CD14-positive monocyte (primary cell): ENCODE data around the gene DLL4. TPM values are rescaled to one million over a fixed set of nuclear protein-coding genes. Genes with fewer than 3 reads are reported as not detected.

Source experiments
- DNase-seq, 3 donors: peaks; one replicate each; pipeline ENCODE4 v3.0.0-alpha.2; 2011 to 2022
- H2AFZ ChIP-seq: 2 replicates; pipeline ENCODE4 v1.6.0; 2012; ENCODE audit warnings: mild to moderate bottlenecking, low read depth, low read length, inconsistent platforms; ENCODE audit not compliant: insufficient read depth, poor library complexity, severe bottlenecking
- H3K27ac ChIP-seq, 2 donors: 1 replicate in 1 of 2; 2 replicates in 1 of 2; pipeline ENCODE4 v1.5.1; 2012 to 2013; ENCODE audit warnings: low read length in 2 of 2, control low read depth in 1 of 2, inconsistent platforms in 1 of 2, low read depth in 1 of 2, mild to moderate bottlenecking in 1 of 2
- H3K27me3 ChIP-seq, 2 donors: one replicate each; pipeline versions ENCODE4 v1.6.0 to v1.6.1; 2011 to 2013; ENCODE audit warnings: low read length in 2 of 2; ENCODE audit not compliant: control insufficient read depth in 2 of 2, insufficient read depth in 2 of 2
- H3K36me3 ChIP-seq, 2 donors: replicated peaks in 1 of 2; 1 replicate in 1 of 2; 2 replicates in 1 of 2; pipeline versions ENCODE4 v1.5.1 to v1.6.1; 2012 to 2013; ENCODE audit warnings: low read length in 2 of 2, control low read depth in 1 of 2, inconsistent platforms in 1 of 2, mild to moderate bottlenecking in 1 of 2; ENCODE audit not compliant: insufficient read depth in 2 of 2, control insufficient read depth in 1 of 2
- H3K4me1 ChIP-seq, 2 donors: 1 replicate in 1 of 2; 2 replicates in 1 of 2; pipeline versions ENCODE4 v1.5.1 to v1.6.1; 2012 to 2013; ENCODE audit warnings: low read length in 2 of 2, control low read depth in 1 of 2, inconsistent platforms in 1 of 2, mild to moderate bottlenecking in 1 of 2, moderate library complexity in 1 of 2; ENCODE audit not compliant: insufficient read depth in 2 of 2, control insufficient read depth in 1 of 2
- H3K4me2 ChIP-seq: replicated peaks from 2 replicates; pipeline ENCODE3; 2012; ENCODE audit warnings: low read length, moderate library complexity, mild to moderate bottlenecking; ENCODE audit not compliant: poor library complexity, severe bottlenecking; ENCODE audit errors: extremely low read depth
- H3K4me3 ChIP-seq, 3 experiments: fragments of 200-600 bp in 1 of 3; sonication (generic) in 1 of 3; replicated peaks in 1 of 3; 1 replicate in 2 of 3; 2 replicates in 1 of 3; pipeline ENCODE4 v1.5.1; 2011 to 2013; ENCODE audit warnings: low read length in 3 of 3, mild to moderate bottlenecking in 3 of 3, control low read depth in 2 of 3, low read depth in 2 of 3, inconsistent platforms in 1 of 3, moderate library complexity in 1 of 3
- H3K79me2 ChIP-seq: 2 replicates; pipeline ENCODE4 v1.6.0; 2012; ENCODE audit warnings: mild to moderate bottlenecking, control low read depth, inconsistent platforms, low read length, moderate library complexity; ENCODE audit not compliant: insufficient read depth
- H3K9ac ChIP-seq: 2 replicates; pipeline ENCODE4 v1.6.0; 2017; ENCODE audit warnings: low read length, mild to moderate bottlenecking; ENCODE audit not compliant: insufficient read depth, poor library complexity, severe bottlenecking
- H3K9me3 ChIP-seq, 2 donors: replicated peaks in 1 of 2; 1 replicate in 1 of 2; 2 replicates in 1 of 2; pipeline versions ENCODE4 v1.5.1 to v1.6.1; 2012 to 2013; ENCODE audit warnings: low read length in 2 of 2, control low read depth in 1 of 2; ENCODE audit not compliant: control insufficient read depth in 1 of 2, insufficient read depth in 1 of 2
- H4K20me1 ChIP-seq: 2 replicates; pipeline ENCODE4 v1.6.0; 2012; ENCODE audit warnings: mild to moderate bottlenecking, low read length, control low read depth, moderate library complexity; ENCODE audit not compliant: insufficient read depth
- H3K27ac Mint-ChIP-seq, 7 donors: one replicate each; pipeline ENCODE4 v1.8.0; 2020; ENCODE audit warnings: mild to moderate bottlenecking in 7 of 7, mixed read lengths in 7 of 7, moderate library complexity in 6 of 7, inconsistent platforms in 2 of 7
- H3K27me3 Mint-ChIP-seq, 3 donors: one replicate each; pipeline ENCODE4 v1.8.0; 2021 to 2022; ENCODE audit warnings: low read depth in 3 of 3, mild to moderate bottlenecking in 3 of 3, mixed read lengths in 3 of 3, moderate library complexity in 3 of 3, inconsistent platforms in 1 of 3
- H3K36me3 Mint-ChIP-seq, 2 donors: one replicate each; pipeline ENCODE4 v1.8.0; 2020; ENCODE audit warnings: mixed read lengths in 2 of 2, inconsistent platforms in 1 of 2, mild to moderate bottlenecking in 1 of 2
- H3K4me1 Mint-ChIP-seq: one replicate; pipeline ENCODE4 v1.8.0; 2020; ENCODE audit warnings: mild to moderate bottlenecking, mixed read lengths
- H3K4me3 Mint-ChIP-seq, 2 donors: one replicate each; pipeline ENCODE4 v1.8.0; 2020; ENCODE audit warnings: mild to moderate bottlenecking in 2 of 2, mixed read lengths in 2 of 2, moderate library complexity in 1 of 2
- H3K9me3 Mint-ChIP-seq, 7 donors: one replicate each; pipeline ENCODE4 v1.8.0; 2020 to 2022; ENCODE audit warnings: mixed read lengths in 7 of 7, mild to moderate bottlenecking in 6 of 7, moderate library complexity in 6 of 7, inconsistent platforms in 2 of 7
- CTCF ChIP-seq: fragments of 200-600 bp; IDR thresholded peaks from one replicate; pipeline ENCODE4 v1.8.0; 2022; ENCODE audit warnings: antibody characterized with exemption, mild to moderate bottlenecking
- WGBS: methylation state at CpG from one replicate; pipeline ENCODE4 v1.1.5; 2013; ENCODE audit warnings: missing lambda C conversion rate; ENCODE audit not compliant: insufficient coverage; 5-methylcytosine and 5-hydroxymethylcytosine counted together
- intact Hi-C, 2 donors: fragments of 100-400 bp; cut with micrococcal nuclease; formaldehyde crosslinking; loops; one replicate each; pipeline versions ENCODE4 v1.15.0 to v1.15.1; 2023
- polyA minus RNA-seq: library from RNA; depleted of rRNA, polyadenylated mRNA; stranded (reverse); fragments of >200 nt; gene quantifications from 2 replicates; pipeline ENCODE4 v1.2.3, GENCODE V29; 2012
- polyA plus RNA-seq, 3 donors: library from polyadenylated mRNA; depleted of rRNA in 1 of 3; unstranded in 2 of 3; stranded (reverse) in 1 of 3; fragments of 300-500 nt in 2 of 3; fragments of >200 nt in 1 of 3; fragmentation: Illumina TruSeq in 2 of 3; gene quantifications; 1 replicate in 2 of 3; 2 replicates in 1 of 3; pipeline ENCODE4 v1.2.3, GENCODE V29; 2012 to 2021
- total RNA-seq, 12 experiments: library from RNA in 1 of 12; stranded (reverse) in 1 of 12; fragments of 120-200 nt in 1 of 12; gene quantifications; one replicate each; pipeline ENCODE4 v1.2.4 and lab custom pipeline; 2013 to 2026; ENCODE audit warnings: mixed read lengths in 6 of 12, inconsistent platforms in 1 of 12

Gene DLL4
- total RNA-seq (2013): 0.02 TPM
- polyA plus RNA-seq (under 1 TPM in 1 of 3 donors, not detected in 2; 0.07 TPM), polyA minus RNA-seq (not detected in 2 replicates), total RNA-seq (lab: John Stamatoyannopoulos, UW) (0.12 to 2.2 (median 0.56) reads per million in 11 experiments)

- Histone ChIP-seq H3K4me1 (peaks cover 53 to 69% of the 10 kb centered on the region in 2 donors), H3K9ac (peak within 1 kb of the TSS; percentile 15), H3K9me3 (peaks cover 0 to 47% of the 10 kb centered on the region in 2 donors), H3K79me2 (no peaks in the 10 kb centered on the region), H3K27ac (no peak within 1 kb of the TSS), H3K4me3 (peak within 1 kb of the TSS in 2 of 3 experiments; percentile 0 to 66), H4K20me1 (no peaks in the 10 kb centered on the region), H3K4me2 (peak within 1 kb of the TSS; percentile 69), H2AFZ (peak within 1 kb of the TSS; percentile 41), H3K36me3 (no peaks in the 10 kb centered on the region), H3K27me3 (peaks cover 56 to 91% of the 10 kb centered on the region in 2 donors)
- no peak for TF ChIP-seq CTCF
- intact Hi-C loops: loop anchor here in 1 of 2 donors (2.0 kb wide), 1 partner anchor 18 kb away; no protein-coding TSS in a partner anchor
- H3K9me3 Mint-ChIP-seq: peaks cover 0 to 40% (median 15%) of the 10 kb centered on the region in 7 donors
- H3K27ac Mint-ChIP-seq: peak within 1 kb of the TSS in 2 of 7 donors; percentile 35 to 42
- peak within 1 kb of the TSS; percentile 72 to 93 for H3K4me3 Mint-ChIP-seq
- peaks cover 11 to 15% of the 10 kb centered on the region in 2 donors for H3K36me3 Mint-ChIP-seq
- under 1% methylated on average over 61 of the region's 71 CpGs for WGBS
- H3K27me3 Mint-ChIP-seq: peaks cover 85 to 92% (median 85%) of the 10 kb centered on the region in 3 donors
- DNase-seq: peak in 1 of 3 donors; percentile 23
- peaks cover 58% of the 10 kb centered on the region for H3K4me1 Mint-ChIP-seq
Observed at GRCh38 chr15:40928821-40929659, at the start of gene DLL4. DLL4 (plus strand) TSS chr15:40929340; CDS start chr15:40929669, 329 bp downstream.

DNA sequence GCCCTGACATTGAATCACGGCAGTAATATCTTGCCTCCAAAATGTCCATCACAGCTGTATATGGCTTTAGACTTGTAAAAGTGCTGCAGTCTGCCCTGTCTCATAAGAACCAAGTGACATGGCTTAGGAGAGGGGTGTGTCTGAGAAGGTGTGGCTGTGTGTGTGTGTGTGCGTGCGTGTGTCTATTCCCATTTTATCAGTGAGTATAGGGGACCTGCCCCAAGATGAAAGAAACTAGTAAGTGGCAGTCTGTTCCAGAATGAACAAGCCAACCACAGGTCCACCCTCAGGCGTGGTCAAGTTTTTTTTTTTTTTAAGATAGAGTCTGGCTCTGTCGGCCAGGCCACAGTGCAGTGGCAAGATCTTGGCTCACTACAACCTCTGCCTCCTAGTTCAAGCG lies 49.5 kb upstream of the DLL4 start:
- H3K4me1 Mint-ChIP-seq: no peaks in the 10 kb centered on the region
- no peak for TF ChIP-seq CTCF
- H2AFZ ChIP-seq: no peak overlapping the region
- H3K4me3 ChIP-seq: no peak overlapping the region
- no peak overlapping the region for H3K4me2 ChIP-seq
- H3K9ac ChIP-seq: no peak overlapping the region
- peaks cover 2 to 4% of the 10 kb centered on the region in 2 donors for H3K27me3 ChIP-seq
- no peak overlapping the region for H3K4me3 Mint-ChIP-seq
- no peak overlapping the region for H3K27ac Mint-ChIP-seq
- H3K79me2 ChIP-seq: no peaks in the 10 kb centered on the region
- 100% methylated on average over 1 of the region's 6 CpGs for WGBS
- H4K20me1 ChIP-seq: no peaks in the 10 kb centered on the region
- intact Hi-C loops: no loop called here
- peaks cover 0 to 6% (median 2%) of the 10 kb centered on the region in 7 donors for H3K9me3 Mint-ChIP-seq
- H3K36me3 ChIP-seq: no peaks in the 10 kb centered on the region
- H3K9me3 ChIP-seq: no peaks in the 10 kb centered on the region
- H3K27ac ChIP-seq: no peak overlapping the region
- no peak for DNase-seq
- H3K36me3 Mint-ChIP-seq: no peaks in the 10 kb centered on the region
- peaks cover 6 to 12% (median 9%) of the 10 kb centered on the region in 3 donors for H3K27me3 Mint-ChIP-seq
- no peaks in the 10 kb centered on the region for H3K4me1 ChIP-seq
